ENCODE results near the gene GRAP2.

Gene GRAP2

DNA sequence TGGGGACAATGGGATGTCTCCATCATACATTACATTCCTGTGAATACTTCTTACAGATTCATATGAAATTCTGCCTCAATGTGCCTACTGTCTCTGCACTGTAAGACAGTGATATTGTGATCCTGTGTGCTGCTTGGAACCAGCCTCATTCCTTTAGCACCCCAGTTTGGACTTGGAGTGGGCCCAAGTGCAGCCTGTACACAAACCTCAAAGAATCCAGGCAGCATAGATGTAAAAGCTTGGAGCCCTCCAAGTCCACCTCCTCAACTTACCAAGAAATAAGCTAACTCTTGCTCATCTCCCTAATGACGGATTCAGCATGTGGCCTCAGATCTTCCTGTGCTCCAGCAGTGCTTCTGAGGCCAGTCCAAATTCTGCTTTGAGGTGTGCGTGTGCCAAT lies 24.4 kb downstream of the GRAP2 start:
- no peak for DNase-seq (ENCODE audit: low read depth in 2 of 2)

DNA sequence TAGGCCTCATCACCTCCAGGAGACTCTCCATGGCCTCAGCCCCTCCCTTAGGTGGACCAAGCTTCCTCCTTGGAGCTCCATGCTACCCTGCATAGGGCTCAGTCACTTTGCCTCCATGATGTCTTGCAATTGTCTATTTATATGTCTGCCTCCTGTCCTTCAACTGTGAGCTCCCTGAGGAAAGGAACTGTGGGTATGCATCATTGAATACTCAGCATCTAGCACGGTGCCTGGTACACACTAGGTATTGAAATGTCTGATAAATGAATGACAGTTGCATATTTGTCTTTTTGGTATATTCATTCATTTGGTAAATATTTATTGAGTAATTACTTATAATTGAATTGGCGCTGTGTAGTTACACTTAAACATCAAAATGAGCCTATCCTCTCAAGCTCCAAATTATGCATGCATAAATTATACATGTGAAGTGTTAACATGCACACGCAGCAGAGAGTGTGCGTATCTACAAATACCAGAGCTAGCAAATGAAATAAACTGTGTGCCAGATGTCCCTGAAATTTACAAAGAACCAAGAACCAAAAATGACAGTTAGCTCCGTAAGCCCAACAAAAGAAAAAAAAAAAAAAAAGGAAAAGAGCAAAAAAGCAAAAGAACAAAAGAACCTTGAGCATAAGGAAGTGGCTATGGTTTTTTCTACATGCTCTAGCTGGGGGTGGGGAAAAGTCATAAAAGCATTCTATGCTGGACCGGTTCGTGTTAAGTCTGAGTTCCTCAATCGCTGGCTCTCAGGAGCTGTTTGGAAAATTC lies 25.2 kb downstream of the GRAP2 start:
- DNase-seq (ENCODE audit: low read depth in 2 of 2), result no peak

DNA sequence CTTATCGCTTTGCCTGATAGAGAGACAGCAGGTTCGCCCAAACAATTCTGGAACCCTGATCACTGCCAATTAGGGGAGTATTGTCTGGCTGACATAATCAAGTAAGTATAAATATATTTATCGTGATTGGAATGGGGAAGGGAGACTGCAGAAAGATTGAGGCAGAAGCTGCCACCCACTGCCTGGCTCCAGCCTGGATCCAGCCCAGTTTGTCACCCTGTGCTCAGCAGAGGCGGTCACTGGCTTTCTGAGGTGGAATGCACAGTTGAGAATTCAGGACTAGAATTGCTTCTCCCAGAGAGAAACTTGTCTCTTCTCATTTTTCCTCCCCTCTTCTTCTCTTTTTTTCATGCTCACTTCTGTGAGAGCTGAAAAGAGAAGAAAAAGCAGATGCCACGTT lies 25.9 kb downstream of the GRAP2 start:
- DNase-seq (ENCODE audit: low read depth in 2 of 2), result no peak

DNA sequence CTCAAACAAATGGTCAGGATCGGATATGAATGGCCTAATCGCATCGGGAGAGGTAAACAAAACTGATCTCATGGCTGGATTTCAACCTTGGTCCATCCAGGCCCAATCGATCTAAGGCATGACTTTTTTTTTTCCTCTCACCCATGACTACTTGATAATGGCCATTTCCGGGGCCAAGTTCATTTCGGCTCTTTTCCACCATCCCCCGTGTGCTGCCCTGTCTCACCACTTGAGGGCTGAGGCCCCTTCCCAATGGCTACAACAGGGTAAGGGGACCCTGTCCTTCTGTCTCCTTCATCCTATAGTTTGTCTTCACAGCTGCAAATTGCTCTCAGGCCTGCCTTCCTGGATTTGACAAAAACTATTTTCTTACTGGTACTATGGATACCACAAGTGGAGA lies 26.7 kb downstream of the GRAP2 start:
- DNase-seq (ENCODE audit: low read depth in 2 of 2), result no peak

DNA sequence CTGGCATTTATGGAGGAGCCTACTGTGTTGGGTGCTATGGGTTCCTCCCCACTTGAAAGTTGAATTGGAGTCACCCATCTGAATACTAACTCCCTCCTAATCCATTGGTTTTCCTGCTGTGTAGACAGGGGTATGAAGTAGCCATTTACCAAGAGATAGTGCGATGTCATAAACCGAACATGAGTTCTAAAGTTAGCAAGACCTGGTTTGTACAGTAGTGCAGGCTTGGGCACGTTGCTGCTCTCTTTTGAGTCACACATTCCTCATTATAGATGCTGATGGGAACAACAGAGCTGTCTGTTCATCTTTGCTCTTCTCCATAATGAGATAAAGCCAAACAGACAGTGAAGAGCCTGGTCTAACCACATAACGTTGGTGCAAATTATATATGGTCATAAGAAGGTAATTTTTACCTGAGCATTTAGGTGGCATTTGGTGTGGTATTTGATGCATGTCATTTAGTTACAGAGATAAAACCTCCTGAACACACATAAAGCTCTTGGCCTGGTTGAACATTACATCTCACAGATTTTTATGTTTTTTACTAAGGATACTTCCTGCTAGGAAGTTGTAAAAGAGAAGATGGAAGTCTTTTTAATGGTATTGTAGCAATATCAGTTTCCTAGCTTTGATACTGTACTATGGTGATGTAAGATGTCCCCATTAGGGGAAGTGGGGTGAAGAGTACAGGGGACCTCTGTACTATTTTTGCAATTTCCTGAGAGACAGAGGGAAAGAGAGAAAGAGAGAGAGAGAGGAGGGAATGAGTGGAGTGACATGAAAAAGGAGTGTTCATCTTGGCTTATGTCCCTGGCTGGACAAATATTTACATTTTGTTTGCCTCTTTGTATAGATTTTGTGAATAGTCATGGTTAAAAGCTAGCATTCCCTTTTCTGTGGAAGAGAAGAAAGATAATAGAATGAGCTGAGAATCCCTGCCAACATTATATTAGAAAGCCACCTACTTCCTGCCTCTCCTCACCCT lies 27.9 kb downstream of the GRAP2 start:
- no peak for DNase-seq (ENCODE audit: low read depth in 2 of 2)

DNA sequence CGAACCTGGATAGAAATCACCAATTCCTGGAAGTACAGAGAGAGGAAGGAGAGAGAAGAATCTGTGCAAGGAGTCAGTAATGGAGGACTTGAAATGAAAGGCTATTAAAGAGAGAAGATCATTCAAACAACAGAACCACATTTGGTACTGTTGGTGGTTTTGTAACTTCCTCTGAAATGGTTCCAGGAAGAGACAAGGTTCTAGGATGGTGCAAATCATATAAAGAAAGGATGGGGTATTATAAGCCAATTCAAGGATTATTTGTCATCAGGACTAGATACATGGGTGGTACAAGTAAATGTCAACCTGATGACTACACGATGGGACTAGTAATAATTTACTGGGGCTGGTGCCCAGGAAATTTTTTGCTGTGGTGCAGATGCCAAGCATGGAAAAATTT lies 30.4 kb downstream of the GRAP2 start:
- no peak for DNase-seq (ENCODE audit: low read depth in 2 of 2)

DNA sequence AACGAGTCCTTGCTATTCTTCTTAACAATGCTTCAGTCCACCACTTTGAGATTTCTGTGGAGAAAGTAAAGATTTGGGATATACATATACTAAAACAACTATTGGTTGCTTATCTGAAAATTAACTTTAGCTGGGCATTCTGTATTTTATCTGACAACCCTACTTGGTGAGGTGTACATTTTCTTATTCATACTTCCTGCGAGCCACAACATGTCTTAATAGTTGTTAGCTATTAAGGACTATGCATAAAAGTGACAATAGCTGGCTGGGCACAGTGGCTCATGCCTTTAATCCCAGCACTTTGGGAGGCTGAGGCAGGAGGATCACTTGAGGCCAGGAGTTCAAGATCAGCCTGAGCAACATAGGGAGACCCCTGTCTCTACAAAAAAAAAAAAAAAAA lies 31.3 kb downstream of the GRAP2 start:
- no peak for DNase-seq (ENCODE audit: low read depth in 2 of 2)

DNA sequence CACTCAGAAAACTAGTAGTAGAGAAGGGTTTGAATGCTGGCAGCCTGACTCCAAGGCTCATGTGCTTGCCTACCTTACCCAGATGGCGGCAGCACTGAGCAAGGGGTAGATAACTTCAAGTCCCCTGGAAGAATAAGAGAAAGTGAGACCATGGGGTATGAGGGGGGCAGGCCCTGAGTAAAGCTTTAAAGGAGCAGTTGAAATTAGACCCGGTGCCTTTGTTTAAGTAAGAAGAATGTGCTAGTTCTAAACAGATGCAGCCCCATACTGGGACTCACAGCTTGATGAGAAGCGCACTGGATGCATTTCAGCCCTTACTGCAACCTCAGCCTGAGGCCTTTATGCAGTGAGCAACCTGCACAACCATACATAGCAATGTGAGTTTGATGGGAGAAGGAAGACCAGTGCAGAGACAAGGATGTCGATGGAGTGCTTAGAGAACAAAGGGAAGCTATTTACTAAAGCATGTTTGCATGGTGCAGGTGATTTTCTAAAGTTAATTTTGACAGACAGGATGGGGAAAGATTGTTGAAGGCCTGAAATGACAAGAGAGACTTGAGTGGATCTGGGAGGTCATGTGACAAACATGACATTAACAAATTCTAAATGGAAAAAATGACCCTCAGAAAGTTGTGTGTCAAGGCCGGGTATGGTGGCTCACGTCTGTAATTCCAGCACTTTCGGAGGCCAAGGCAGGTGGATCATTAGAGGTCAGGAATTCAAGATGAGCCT lies 32.2 kb downstream of the GRAP2 start:
- DNase-seq (ENCODE audit: low read depth in 2 of 2), result peak; percentile 56 to 62

DNA sequence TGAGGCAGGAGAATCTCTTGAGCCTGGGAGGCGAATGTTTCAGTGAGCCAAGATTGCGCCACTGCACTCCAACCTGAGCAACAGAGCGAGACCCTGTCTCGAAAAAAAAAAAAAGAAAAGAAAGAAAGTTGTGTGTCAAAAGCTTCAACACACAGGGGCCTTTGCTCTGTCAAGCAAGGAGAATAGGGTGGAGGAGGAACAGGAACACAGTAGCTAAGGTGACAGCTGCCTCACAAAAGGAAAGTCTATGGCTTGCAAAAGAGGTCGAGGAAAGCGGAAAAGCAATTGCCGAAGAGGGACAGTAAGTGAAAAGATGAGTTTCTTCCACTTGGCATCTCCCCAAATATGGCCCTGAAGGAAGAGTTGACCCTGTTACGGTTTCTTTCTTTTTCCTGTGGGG lies 32.9 kb downstream of the GRAP2 start:
- DNase-seq (ENCODE audit: low read depth in 2 of 2), result no peak

DNA sequence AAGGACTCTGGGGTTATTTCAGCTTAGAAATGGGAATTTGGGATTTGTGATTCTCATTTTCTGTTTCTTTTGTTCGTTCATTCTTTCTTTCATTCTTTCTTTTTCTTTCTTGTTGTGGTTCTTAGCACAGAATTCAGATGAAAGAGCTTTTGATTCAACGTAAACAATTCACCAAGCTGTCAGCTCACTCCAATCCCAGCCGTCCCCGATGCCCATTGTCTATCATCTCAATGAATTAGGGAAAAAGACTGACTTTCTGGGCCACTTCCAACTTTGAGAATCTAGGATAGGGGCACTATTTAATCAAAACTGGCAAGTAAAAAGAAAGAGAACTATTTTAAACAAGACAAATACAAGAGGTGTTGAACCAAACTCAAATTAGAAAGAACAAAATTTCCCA lies 34.2 kb downstream of the GRAP2 start:
- DNase-seq (ENCODE audit: low read depth in 2 of 2), result no peak

DNA sequence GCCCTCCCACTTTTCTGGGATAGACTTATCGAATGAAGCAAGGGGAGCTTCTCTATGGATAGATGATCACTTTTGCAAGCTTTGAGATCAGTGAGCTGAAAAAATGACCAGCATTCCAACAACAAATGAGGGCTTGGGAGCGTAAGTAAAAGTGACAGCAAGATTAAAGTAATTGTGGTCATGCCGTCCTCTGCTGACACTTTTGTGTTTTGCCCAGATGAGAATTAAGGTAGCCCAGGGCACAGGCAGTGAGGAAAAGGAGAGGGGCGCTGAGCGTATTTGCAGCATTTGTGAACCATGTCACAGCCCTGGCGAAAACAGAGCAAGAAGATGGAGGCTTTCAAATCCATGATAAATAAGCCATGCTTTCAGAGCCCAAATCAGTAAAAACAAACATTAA lies 34.7 kb downstream of the GRAP2 start:
- no peak for DNase-seq (ENCODE audit: low read depth in 2 of 2)

DNA sequence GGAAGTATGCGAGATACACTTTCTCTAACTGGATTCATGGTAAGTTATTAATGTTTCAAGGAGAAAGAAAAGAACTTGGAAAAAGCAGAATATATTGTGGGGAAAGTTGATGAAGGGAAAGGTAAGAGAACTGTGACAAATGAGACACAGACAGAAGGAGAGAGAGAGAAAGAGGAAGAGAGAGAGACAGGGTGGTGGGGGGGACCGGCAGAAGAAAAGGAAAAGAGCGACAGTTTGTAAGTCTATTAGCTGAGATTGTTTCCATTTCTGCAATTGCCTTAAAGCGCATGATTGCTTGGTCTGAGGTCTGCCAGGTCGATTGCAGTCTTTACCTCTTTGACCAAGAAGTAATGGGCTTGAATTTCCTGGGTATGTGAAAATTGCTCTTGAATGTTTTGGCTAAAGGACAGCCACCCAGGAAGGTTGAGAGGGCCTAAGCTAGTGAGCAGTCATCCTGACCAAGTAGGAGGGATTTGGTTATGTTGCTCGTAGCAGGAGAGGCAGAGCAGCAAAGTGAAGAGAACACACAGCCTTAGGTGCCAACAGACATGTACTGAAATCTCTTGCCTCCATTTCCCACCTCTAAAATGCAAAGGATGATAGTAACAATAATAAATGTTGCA lies 35.8 kb downstream of the GRAP2 start:
- DNase-seq (ENCODE audit: low read depth in 2 of 2), result no peak

DNA sequence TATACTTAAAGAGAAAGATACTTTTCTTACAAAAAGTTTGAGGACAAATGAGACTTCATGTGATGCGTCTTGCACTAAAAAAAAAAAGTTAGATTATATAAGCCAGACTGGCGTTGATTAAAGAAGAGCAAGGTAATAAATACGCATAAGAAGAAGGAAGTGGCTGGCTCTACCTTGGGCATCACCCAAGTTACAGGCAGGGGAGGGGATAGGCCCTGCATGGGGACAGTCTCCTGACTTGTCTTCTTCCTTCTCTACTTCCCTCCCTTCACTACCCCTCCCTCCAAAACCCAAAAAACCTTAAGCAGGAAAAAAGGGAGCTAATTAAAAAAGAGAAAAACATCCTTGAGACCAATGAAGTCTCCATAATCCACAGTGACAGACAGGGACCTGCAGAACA lies 37.0 kb downstream of the GRAP2 start:
- no peak for DNase-seq (ENCODE audit: low read depth in 2 of 2)

DNA sequence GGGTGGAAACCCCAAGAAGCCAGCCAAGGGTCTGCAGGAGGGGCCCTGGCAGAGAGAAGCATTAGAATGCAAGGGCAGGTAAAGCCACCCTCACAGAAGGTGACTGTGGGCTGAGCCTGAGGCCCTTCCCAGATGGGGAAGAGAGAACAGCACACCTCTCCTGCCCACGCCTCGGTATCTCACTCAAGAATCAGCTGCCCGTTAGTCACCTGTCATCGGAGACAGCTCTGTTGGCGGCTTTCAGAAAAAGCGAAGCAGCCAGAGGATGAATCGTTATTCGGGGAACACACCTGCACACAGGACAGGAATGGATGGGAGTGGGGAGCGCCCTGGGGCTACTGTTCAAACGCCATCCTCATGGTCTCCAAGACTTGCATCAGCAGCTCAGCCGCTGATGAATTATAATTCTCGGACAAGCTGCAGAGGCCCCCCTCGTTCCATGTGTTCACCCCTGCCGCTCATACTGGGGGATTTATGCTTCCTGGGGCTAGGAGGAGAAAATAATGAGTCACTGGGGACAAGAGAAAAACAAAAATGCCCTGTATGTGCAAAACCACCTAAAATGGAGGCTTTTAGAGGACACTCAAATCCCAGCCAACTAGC lies 37.7 kb downstream of the GRAP2 start:
- no peak for DNase-seq (ENCODE audit: low read depth in 2 of 2)

DNA sequence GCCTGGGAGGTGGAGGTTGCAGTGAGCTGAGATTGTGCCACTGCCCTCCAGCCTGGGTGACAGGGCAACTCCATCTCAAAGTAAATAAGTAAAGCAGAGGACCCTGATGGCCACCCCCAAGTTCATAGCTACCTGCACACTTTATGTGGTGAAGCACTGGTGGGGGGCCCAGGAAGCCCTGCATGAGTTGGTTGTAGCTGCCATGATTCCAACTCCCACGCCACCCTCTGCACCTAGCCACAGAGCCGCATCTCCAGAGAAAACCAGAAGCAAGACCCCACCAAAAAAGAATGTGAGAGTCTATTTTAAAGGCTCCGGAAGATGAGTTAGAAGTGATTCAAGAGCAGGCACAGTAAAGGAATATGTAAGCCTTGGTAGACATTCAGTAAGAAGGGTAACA lies 38.9 kb downstream of the GRAP2 start:
- DNase-seq (ENCODE audit: low read depth in 2 of 2), result no peak

DNA sequence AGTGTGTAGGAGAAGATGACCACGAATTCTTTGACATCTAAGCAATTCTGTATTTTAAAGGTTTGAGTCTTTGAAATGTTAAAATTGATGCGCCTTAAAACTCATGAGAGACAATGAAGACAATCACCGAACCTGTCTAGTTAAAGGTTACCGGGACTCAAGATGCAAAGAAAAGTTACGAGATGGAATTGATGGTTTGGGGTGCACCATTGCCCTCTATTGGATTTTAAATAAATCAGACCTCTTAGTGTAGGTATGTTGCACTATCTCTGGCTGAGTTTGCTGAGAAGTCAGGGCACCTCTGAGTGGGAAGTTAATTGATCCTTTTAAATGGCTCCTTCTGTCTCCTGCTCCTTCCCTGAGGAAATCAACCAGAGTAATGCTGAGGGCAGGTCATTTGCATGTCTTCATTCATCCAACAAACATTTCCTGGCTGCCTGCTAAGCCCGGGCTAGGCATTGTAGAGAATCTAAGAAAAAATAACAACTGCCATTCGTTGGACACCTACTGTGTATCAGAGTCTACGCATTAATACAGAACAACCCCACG lies 39.9 kb downstream of the GRAP2 start:
- DNase-seq (ENCODE audit: low read depth in 2 of 2), result no peak

DNA sequence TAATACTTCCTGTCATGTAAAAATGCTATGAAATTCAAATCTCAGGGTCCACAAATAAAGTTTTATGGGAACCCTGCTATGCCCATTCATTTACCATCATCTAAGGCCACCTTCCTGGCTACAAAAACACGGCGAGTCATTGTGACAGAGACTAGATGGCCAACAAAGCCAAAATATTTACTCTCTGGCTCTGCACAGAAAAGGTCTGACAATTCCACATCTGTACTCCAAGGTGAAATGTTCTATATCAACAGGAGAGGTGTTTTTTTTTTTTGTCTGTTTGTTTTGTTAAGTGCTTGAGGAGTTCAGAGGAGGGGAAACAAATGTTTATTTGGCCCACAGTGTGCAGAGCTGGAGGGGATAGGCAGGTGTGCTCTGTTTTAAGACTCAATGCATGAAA lies 40.7 kb downstream of the GRAP2 start:
- DNase-seq (ENCODE audit: low read depth in 2 of 2), result no peak

DNA sequence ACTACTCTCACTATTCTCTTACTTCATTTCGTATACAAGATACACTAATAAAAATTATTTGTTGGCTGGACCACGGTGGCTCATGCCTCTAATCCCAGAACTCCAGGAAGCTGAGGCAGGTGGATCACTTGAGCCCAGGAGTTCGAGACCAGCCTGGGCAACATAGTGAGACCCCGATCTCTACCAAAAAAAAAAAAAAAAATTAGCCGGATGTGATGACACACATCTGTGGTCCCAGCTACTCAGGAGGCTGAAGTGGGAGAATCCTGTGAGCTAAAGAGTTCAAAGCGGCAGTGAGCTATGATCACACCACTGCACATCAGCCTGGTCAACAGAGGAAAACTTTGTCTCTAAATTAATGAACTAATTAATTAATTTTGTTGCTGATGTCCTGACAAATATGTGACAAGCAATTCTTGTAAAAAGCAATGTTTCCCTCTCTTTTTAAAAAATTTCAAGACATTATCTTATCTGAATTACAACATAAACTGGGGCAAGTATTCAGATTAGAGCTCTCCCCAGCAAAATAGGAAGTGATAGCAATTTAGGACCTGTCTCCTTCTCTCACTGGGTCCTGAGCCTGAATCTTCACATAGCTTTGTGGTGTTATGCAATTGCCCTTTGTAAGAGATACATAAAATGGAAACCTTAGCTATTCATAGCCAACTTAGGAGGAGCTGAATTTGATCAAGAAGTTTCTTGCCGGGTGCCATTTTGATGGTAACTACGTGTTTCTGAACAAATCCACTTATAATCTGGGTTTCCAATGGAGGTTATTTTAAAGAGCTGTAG lies 41.8 kb downstream of the GRAP2 start:
- no peak for DNase-seq (ENCODE audit: low read depth in 2 of 2)

DNA sequence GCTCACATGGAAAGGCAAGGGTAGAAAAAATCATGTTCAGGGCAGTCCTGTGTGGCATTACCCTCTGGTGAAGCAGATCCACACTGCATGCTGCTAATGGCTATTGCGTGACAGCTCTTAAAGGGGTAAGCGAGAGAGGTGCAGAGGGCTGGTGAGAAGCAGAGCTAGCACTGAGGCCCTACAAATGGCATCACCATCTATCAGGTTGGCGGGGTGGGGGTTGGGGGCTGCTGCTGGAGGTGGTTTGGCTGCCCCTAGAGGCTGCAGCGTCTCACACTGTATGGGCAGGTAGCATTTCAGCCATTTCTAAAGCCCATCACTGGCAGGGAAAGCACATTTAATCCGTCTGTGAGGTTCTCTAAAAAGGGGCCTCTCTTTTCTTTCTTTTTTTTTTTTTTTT lies 42.5 kb downstream of the GRAP2 start:
- no peak for DNase-seq (ENCODE audit: low read depth in 2 of 2)

Data from stimulated activated CD4-positive, alpha-beta T cell treated with anti-CD3 and anti-CD28 coated beads, Interleukin-4, amount 100 ng/mL, for 48 hours (primary cell).